HepG2 (cell line): ENCODE results near the gene CNTFR. TPM values are rescaled to one million over a fixed set of nuclear protein-coding genes. Genes with fewer than 3 reads are reported as not detected.

ENCODE experiments used
- ASH2L ChIP-seq: fragments of 300-600, 200-600 bp; sonication (generic); IDR thresholded peaks from 2 replicates; pipeline ENCODE4 v1.7.0; 2017; ENCODE audit warnings: low read depth, mild to moderate bottlenecking, moderate library complexity, mixed read lengths, low read length; ENCODE audit not compliant: insufficient read length
- FOXM1 ChIP-seq: sonication (generic); formaldehyde crosslinking; IDR thresholded peaks from 2 replicates; pipeline ENCODE4 v1.5.0; 2020; ENCODE audit warnings: missing genetic modification reagents
- HNF4A ChIP-seq: sonication (generic); formaldehyde crosslinking; IDR thresholded peaks from 2 replicates; pipeline ENCODE4 v1.4.0; 2020; ENCODE audit warnings: missing genetic modification reagents
- KDM6A ChIP-seq: IDR thresholded peaks from 2 replicates; pipeline ENCODE4 v1.6.1; 2016; ENCODE audit warnings: low read depth
- NR2F6 ChIP-seq, 2 experiments: IDR thresholded peaks; 2 replicates each; pipeline ENCODE4 v1.6.1; 2016; ENCODE audit warnings: antibody characterized with exemption in 1 of 2, mild to moderate bottlenecking in 1 of 2
- ZNF263 ChIP-seq: sonication (generic); formaldehyde crosslinking; IDR thresholded peaks from 2 replicates; pipeline ENCODE4 v1.4.0; 2020; ENCODE audit warnings: missing genetic modification reagents
- ZNF3 ChIP-seq: IDR thresholded peaks from 2 replicates; pipeline ENCODE4 v1.7.0; 2017; ENCODE audit warnings: inconsistent platforms
- ZNF446 ChIP-seq: sonication (generic); formaldehyde crosslinking; IDR thresholded peaks from 2 replicates; pipeline ENCODE4 v1.5.0; 2020; ENCODE audit warnings: mild to moderate bottlenecking, missing genetic modification reagents
- ZNF775 ChIP-seq: sonication (generic); formaldehyde crosslinking; IDR thresholded peaks from 2 replicates; pipeline ENCODE4 v1.4.0; 2020; ENCODE audit warnings: missing genetic modification reagents, mild to moderate bottlenecking, moderate library complexity, borderline replicate concordance
- ZNF83 ChIP-seq: sonication (generic); formaldehyde crosslinking; IDR thresholded peaks from 2 replicates; pipeline ENCODE4 v1.4.0; 2020; ENCODE audit warnings: missing genetic modification reagents, mild to moderate bottlenecking, borderline replicate concordance
- polyA plus RNA-seq, 8 experiments: library from polyadenylated mRNA; depleted of rRNA in 3 of 8; stranded (reverse) in 7 of 8; unstranded in 1 of 8; fragments of >200 nt; fragmentation: Illumina TruSeq in 4 of 8; extraction: Trizol in 4 of 8; gene quantifications; 2 replicates each; pipeline versions ENCODE4 v1.2.1 to v1.2.3, GENCODE V29; 2011 to 2016; ENCODE audit warnings: low read depth in 4 of 8, missing spikeins in 1 of 8, mixed read lengths in 1 of 8; ENCODE audit not compliant: insufficient read depth in 1 of 8
- total RNA-seq, 5 experiments: library from RNA; depleted of rRNA; stranded (reverse); fragments of >200 nt; fragmentation: Illumina TruSeq; extraction: Trizol; gene quantifications; 2 replicates each; pipeline ENCODE4 v1.2.3, GENCODE V29; 2016; ENCODE audit warnings: low read depth in 1 of 5
- TF ChIP-seq, protein P1 (sequence below): sonication (generic); formaldehyde crosslinking; IDR thresholded peaks from 2 replicates; pipeline ENCODE4 v1.5.0; 2020; ENCODE audit warnings: mild to moderate bottlenecking, missing genetic modification reagents
- TF ChIP-seq, protein P2 (sequence below), 2 experiments: sonication (generic) in 1 of 2; formaldehyde crosslinking in 1 of 2; IDR thresholded peaks; 2 replicates each; pipeline versions ENCODE4 v1.4.0 to v1.6.1; 2016 to 2020; ENCODE audit warnings: borderline replicate concordance in 1 of 2, low read depth in 1 of 2, mild to moderate bottlenecking in 1 of 2, missing genetic modification reagents in 1 of 2
- TF ChIP-seq, protein P3 (sequence below): sonication (generic); formaldehyde crosslinking; IDR thresholded peaks from 2 replicates; pipeline ENCODE4 v1.4.0; 2020; ENCODE audit warnings: missing genetic modification reagents
- TF ChIP-seq, protein P4 (sequence below): conservative IDR thresholded peaks from 2 replicates; pipeline ENCODE4 v1.6.1; 2018; ENCODE audit warnings: missing genetic modification reagents

The CNTFR gene
- total and polyA plus RNA-seq, 2 of the 13 experiments (the other 11 are each of a cell fraction or from before 2014, with no cell fraction given), result not detected

DNA sequence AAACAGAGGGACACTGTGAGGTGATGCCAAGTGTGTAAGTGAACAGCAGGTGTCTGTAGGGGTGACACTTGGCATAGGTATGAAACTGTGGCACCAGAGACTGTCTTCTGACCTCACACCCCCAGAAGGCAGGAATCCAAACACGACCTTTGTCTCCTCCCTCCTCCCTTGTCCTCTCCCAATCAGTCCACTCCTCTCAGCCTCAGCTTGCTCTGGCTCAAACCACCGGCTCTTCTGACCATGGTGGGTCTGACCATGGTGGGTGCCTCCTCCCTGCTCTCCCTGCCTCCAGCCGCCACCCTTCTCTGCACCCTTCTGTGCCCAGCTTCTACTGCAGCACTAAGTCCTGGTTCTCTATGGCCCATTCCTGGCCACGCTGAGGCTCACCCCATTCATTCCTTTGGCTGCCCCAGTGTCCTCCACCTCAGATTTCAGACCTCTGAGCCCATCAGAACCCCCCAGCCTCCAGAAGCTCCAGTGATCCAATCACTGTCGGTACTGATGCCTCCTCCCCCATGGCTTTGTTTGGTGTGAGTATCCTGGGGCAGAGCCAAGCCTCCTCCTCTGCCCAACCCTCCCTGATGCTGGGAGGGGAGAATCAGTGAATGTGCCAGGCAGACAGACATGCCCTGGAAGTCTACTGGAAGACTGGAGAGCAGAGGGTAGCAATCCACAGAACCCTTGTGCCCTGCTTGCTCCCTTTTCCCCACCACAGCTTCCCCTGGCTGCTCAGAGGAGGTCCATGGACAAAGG is 41.1 kb upstream of the CNTFR start (continued):
- TF ChIP-seq ZNF775 (CRISPR knock-in tag) (no peak), FOXM1 (CRISPR knock-in tag) (no peak), HNF4A (CRISPR knock-in tag) (peak; percentile 69), ZNF446 (CRISPR knock-in tag) (no peak), ZNF263 (CRISPR knock-in tag) (peak; percentile 93), ZNF83 (CRISPR knock-in tag) (no peak), ZNF3 (CRISPR knock-in tag) (no peak), NR2F6 (IDR thresholded peaks at IDR 0.05) (peak; percentile 53; the same call in 1 of the 2 replicates), NR2F6 (CRISPR knock-in tag; IDR thresholded peaks at IDR 0.05) (peak; percentile 60; the same call in 1 of the 2 replicates), KDM6A (no peak), ASH2L (no peak)
- TF ChIP-seq, protein P1, sequence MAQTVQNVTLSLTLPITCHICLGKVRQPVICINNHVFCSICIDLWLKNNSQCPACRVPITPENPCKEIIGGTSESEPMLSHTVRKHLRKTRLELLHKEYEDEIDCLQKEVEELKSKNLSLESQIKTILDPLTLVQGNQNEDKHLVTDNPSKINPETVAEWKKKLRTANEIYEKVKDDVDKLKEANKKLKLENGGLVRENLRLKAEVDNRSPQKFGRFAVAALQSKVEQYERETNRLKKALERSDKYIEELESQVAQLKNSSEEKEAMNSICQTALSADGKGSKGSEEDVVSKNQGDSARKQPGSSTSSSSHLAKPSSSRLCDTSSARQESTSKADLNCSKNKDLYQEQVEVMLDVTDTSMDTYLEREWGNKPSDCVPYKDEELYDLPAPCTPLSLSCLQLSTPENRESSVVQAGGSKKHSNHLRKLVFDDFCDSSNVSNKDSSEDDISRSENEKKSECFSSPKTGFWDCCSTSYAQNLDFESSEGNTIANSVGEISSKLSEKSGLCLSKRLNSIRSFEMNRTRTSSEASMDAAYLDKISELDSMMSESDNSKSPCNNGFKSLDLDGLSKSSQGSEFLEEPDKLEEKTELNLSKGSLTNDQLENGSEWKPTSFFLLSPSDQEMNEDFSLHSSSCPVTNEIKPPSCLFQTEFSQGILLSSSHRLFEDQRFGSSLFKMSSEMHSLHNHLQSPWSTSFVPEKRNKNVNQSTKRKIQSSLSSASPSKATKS (CRISPR knock-in tag), result no peak
- TF ChIP-seq, protein P2, sequence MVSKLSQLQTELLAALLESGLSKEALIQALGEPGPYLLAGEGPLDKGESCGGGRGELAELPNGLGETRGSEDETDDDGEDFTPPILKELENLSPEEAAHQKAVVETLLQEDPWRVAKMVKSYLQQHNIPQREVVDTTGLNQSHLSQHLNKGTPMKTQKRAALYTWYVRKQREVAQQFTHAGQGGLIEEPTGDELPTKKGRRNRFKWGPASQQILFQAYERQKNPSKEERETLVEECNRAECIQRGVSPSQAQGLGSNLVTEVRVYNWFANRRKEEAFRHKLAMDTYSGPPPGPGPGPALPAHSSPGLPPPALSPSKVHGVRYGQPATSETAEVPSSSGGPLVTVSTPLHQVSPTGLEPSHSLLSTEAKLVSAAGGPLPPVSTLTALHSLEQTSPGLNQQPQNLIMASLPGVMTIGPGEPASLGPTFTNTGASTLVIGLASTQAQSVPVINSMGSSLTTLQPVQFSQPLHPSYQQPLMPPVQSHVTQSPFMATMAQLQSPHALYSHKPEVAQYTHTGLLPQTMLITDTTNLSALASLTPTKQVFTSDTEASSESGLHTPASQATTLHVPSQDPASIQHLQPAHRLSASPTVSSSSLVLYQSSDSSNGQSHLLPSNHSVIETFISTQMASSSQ (IDR thresholded peaks at IDR 0.05; ENCODE audit: low read depth), result no peak
- TF ChIP-seq, protein P2 (CRISPR knock-in tag; IDR thresholded peaks at IDR 0.05; ENCODE audit: borderline replicate concordance), result no peak
- TF ChIP-seq, protein P3, sequence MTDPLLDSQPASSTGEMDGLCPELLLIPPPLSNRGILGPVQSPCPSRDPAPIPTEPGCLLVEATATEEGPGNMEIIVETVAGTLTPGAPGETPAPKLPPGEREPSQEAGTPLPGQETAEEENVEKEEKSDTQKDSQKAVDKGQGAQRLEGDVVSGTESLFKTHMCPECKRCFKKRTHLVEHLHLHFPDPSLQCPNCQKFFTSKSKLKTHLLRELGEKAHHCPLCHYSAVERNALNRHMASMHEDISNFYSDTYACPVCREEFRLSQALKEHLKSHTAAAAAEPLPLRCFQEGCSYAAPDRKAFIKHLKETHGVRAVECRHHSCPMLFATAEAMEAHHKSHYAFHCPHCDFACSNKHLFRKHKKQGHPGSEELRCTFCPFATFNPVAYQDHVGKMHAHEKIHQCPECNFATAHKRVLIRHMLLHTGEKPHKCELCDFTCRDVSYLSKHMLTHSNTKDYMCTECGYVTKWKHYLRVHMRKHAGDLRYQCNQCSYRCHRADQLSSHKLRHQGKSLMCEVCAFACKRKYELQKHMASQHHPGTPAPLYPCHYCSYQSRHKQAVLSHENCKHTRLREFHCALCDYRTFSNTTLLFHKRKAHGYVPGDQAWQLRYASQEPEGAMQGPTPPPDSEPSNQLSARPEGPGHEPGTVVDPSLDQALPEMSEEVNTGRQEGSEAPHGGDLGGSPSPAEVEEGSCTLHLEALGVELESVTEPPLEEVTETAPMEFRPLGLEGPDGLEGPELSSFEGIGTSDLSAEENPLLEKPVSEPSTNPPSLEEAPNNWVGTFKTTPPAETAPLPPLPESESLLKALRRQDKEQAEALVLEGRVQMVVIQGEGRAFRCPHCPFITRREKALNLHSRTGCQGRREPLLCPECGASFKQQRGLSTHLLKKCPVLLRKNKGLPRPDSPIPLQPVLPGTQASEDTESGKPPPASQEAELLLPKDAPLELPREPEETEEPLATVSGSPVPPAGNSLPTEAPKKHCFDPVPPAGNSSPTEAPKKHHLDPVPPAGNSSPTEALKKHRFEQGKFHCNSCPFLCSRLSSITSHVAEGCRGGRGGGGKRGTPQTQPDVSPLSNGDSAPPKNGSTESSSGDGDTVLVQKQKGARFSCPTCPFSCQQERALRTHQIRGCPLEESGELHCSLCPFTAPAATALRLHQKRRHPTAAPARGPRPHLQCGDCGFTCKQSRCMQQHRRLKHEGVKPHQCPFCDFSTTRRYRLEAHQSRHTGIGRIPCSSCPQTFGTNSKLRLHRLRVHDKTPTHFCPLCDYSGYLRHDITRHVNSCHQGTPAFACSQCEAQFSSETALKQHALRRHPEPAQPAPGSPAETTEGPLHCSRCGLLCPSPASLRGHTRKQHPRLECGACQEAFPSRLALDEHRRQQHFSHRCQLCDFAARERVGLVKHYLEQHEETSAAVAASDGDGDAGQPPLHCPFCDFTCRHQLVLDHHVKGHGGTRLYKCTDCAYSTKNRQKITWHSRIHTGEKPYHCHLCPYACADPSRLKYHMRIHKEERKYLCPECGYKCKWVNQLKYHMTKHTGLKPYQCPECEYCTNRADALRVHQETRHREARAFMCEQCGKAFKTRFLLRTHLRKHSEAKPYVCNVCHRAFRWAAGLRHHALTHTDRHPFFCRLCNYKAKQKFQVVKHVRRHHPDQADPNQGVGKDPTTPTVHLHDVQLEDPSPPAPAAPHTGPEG, result no peak
- TF ChIP-seq, protein P4, sequence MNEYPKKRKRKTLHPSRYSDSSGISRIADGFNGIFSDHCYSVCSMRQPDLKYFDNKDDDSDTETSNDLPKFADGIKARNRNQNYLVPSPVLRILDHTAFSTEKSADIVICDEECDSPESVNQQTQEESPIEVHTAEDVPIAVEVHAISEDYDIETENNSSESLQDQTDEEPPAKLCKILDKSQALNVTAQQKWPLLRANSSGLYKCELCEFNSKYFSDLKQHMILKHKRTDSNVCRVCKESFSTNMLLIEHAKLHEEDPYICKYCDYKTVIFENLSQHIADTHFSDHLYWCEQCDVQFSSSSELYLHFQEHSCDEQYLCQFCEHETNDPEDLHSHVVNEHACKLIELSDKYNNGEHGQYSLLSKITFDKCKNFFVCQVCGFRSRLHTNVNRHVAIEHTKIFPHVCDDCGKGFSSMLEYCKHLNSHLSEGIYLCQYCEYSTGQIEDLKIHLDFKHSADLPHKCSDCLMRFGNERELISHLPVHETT, result no peak
